Stimulated activated memory B cell treated with anti-CD40 and anti-IgM and Interleukin-4, amounts not matched to agents 10 μg/mL and 1 μg/mL and 100 μg/mL, for 72 hours (primary cell): ENCODE results near the gene DNAH9.

Experiments used
- ATAC-seq: fragments of 150-1000 bp; cut with Tn5 transposase; 2 replicates; pipeline ENCODE4 v1.10.0; 2021
- H3K27ac Mint-ChIP-seq: one replicate; pipeline ENCODE4 v1.8.0; 2022; ENCODE audit warnings: mild to moderate bottlenecking, mixed read lengths
- H3K27me3 Mint-ChIP-seq: one replicate; pipeline ENCODE4 v1.8.0; 2022; ENCODE audit warnings: mixed read lengths
- H3K36me3 Mint-ChIP-seq: one replicate; pipeline ENCODE4 v1.8.0; 2022; ENCODE audit warnings: mixed read lengths
- H3K4me1 Mint-ChIP-seq: one replicate; pipeline ENCODE4 v1.8.0; 2022; ENCODE audit warnings: mixed read lengths
- H3K4me3 Mint-ChIP-seq: one replicate; pipeline ENCODE4 v1.8.0; 2022; ENCODE audit warnings: mild to moderate bottlenecking, moderate library complexity, mixed read lengths
- H3K9me3 Mint-ChIP-seq: one replicate; pipeline ENCODE4 v1.8.0; 2022; ENCODE audit warnings: mixed read lengths

DNAH9 gene

GRCh38 chr17:11693284-11693683 is 95.0 kb downstream of the DNAH9 start:
- H3K27me3 Mint-ChIP-seq: no peaks in the 10 kb centered on the region
- H3K4me3 Mint-ChIP-seq: no peak overlapping the region
- H3K27ac Mint-ChIP-seq: no peak overlapping the region
- no peaks in the 10 kb centered on the region for H3K4me1 Mint-ChIP-seq
- H3K9me3 Mint-ChIP-seq: peaks cover 3% of the 10 kb centered on the region
- ATAC-seq: no peak
- no peaks in the 10 kb centered on the region for H3K36me3 Mint-ChIP-seq

GRCh38 chr17:11700668-11701067 is 102.4 kb downstream of the DNAH9 start:
- H3K27me3 Mint-ChIP-seq: no peaks in the 10 kb centered on the region
- ATAC-seq: no peak
- no peaks in the 10 kb centered on the region for H3K36me3 Mint-ChIP-seq
- no peak overlapping the region for H3K4me3 Mint-ChIP-seq
- H3K27ac Mint-ChIP-seq: no peak overlapping the region
- H3K9me3 Mint-ChIP-seq: peaks cover 13% of the 10 kb centered on the region
- no peaks in the 10 kb centered on the region for H3K4me1 Mint-ChIP-seq

GRCh38 chr17:11701911-11702310 is 103.6 kb downstream of the DNAH9 start:
- H3K27ac Mint-ChIP-seq: no peak overlapping the region
- ATAC-seq: no peak

GRCh38 chr17:11704041-11704440 is 105.8 kb downstream of the DNAH9 start:
- H3K36me3 Mint-ChIP-seq: no peaks in the 10 kb centered on the region
- no peak overlapping the region for H3K27ac Mint-ChIP-seq
- H3K4me3 Mint-ChIP-seq: no peak overlapping the region
- H3K9me3 Mint-ChIP-seq: peaks cover 10% of the 10 kb centered on the region
- ATAC-seq: no peak
- no peaks in the 10 kb centered on the region for H3K4me1 Mint-ChIP-seq
- no peaks in the 10 kb centered on the region for H3K27me3 Mint-ChIP-seq

More at GRCh38 chr17:11701911-11702310, 103.6 kb downstream of the DNAH9 start:
- no peaks in the 10 kb centered on the region for H3K36me3 Mint-ChIP-seq
- H3K9me3 Mint-ChIP-seq: peaks cover 13% of the 10 kb centered on the region
- H3K4me1 Mint-ChIP-seq: no peaks in the 10 kb centered on the region
- no peaks in the 10 kb centered on the region for H3K27me3 Mint-ChIP-seq
- no peak overlapping the region for H3K4me3 Mint-ChIP-seq

GRCh38 chr17:11705111-11705510 is 106.8 kb downstream of the DNAH9 start:
- peaks cover 6% of the 10 kb centered on the region for H3K9me3 Mint-ChIP-seq
- ATAC-seq: no peak
- H3K4me1 Mint-ChIP-seq: no peaks in the 10 kb centered on the region
- H3K36me3 Mint-ChIP-seq: no peaks in the 10 kb centered on the region
- no peak overlapping the region for H3K4me3 Mint-ChIP-seq
- no peaks in the 10 kb centered on the region for H3K27me3 Mint-ChIP-seq
- no peak overlapping the region for H3K27ac Mint-ChIP-seq

GRCh38 chr17:11707586-11707985 is 109.3 kb downstream of the DNAH9 start:
- no peaks in the 10 kb centered on the region for H3K4me1 Mint-ChIP-seq
- no peaks in the 10 kb centered on the region for H3K9me3 Mint-ChIP-seq
- ATAC-seq: no peak
- no peaks in the 10 kb centered on the region for H3K27me3 Mint-ChIP-seq
- H3K27ac Mint-ChIP-seq: no peak overlapping the region
- H3K4me3 Mint-ChIP-seq: no peak overlapping the region
- no peaks in the 10 kb centered on the region for H3K36me3 Mint-ChIP-seq

- H3K4me3 Mint-ChIP-seq: no peak overlapping the region
- H3K27ac Mint-ChIP-seq: no peak overlapping the region
- no peaks in the 10 kb centered on the region for H3K27me3 Mint-ChIP-seq
- H3K36me3 Mint-ChIP-seq: no peaks in the 10 kb centered on the region
- no peak for ATAC-seq
- no peaks in the 10 kb centered on the region for H3K9me3 Mint-ChIP-seq
- H3K4me1 Mint-ChIP-seq: no peaks in the 10 kb centered on the region
Observed at GRCh38 chr17:11712456-11712855, 114.2 kb downstream of the DNAH9 start.

- H3K4me1 Mint-ChIP-seq: no peaks in the 10 kb centered on the region
- peaks cover 6% of the 10 kb centered on the region for H3K9me3 Mint-ChIP-seq
- no peak overlapping the region for H3K4me3 Mint-ChIP-seq
- no peaks in the 10 kb centered on the region for H3K36me3 Mint-ChIP-seq
- H3K27me3 Mint-ChIP-seq: no peaks in the 10 kb centered on the region
- H3K27ac Mint-ChIP-seq: no peak overlapping the region
- no peak for ATAC-seq
Observed at GRCh38 chr17:11719203-11719602, 120.9 kb downstream of the DNAH9 start.

- H3K27ac Mint-ChIP-seq: no peak overlapping the region
- no peak overlapping the region for H3K4me3 Mint-ChIP-seq
- ATAC-seq: no peak
- no peaks in the 10 kb centered on the region for H3K27me3 Mint-ChIP-seq
- H3K36me3 Mint-ChIP-seq: no peaks in the 10 kb centered on the region
- H3K9me3 Mint-ChIP-seq: peaks cover 6% of the 10 kb centered on the region
- no peaks in the 10 kb centered on the region for H3K4me1 Mint-ChIP-seq
Observed at GRCh38 chr17:11719856-11720255, 121.6 kb downstream of the DNAH9 start.

GRCh38 chr17:11720816-11721215 is 122.5 kb downstream of the DNAH9 start:
- no peaks in the 10 kb centered on the region for H3K4me1 Mint-ChIP-seq
- peaks cover 6% of the 10 kb centered on the region for H3K9me3 Mint-ChIP-seq
- ATAC-seq: no peak
- H3K27me3 Mint-ChIP-seq: no peaks in the 10 kb centered on the region
- H3K27ac Mint-ChIP-seq: no peak overlapping the region
- no peaks in the 10 kb centered on the region for H3K36me3 Mint-ChIP-seq
- no peak overlapping the region for H3K4me3 Mint-ChIP-seq

GRCh38 chr17:11730747-11731146 is 132.5 kb downstream of the DNAH9 start:
- no peaks in the 10 kb centered on the region for H3K4me1 Mint-ChIP-seq
- H3K4me3 Mint-ChIP-seq: no peak overlapping the region
- ATAC-seq: no peak
- no peak overlapping the region for H3K27ac Mint-ChIP-seq
- no peaks in the 10 kb centered on the region for H3K27me3 Mint-ChIP-seq
- peaks cover 3% of the 10 kb centered on the region for H3K9me3 Mint-ChIP-seq
- no peaks in the 10 kb centered on the region for H3K36me3 Mint-ChIP-seq

GRCh38 chr17:11736613-11737312 is 138.5 kb downstream of the DNAH9 start:
- no peaks in the 10 kb centered on the region for H3K36me3 Mint-ChIP-seq
- no peak for ATAC-seq

GRCh38 chr17:11737313-11737679 is 139.0 kb downstream of the DNAH9 start:
- H3K27ac Mint-ChIP-seq: no peak overlapping the region
- no peaks in the 10 kb centered on the region for H3K4me1 Mint-ChIP-seq
- no peaks in the 10 kb centered on the region for H3K36me3 Mint-ChIP-seq
- H3K4me3 Mint-ChIP-seq: no peak overlapping the region
- no peaks in the 10 kb centered on the region for H3K27me3 Mint-ChIP-seq
- no peak for ATAC-seq
- H3K9me3 Mint-ChIP-seq: no peaks in the 10 kb centered on the region

More at GRCh38 chr17:11736613-11737312, 138.5 kb downstream of the DNAH9 start:
- H3K9me3 Mint-ChIP-seq: no peaks in the 10 kb centered on the region
- H3K4me1 Mint-ChIP-seq: no peaks in the 10 kb centered on the region
- H3K4me3 Mint-ChIP-seq: no peak overlapping the region
- no peak overlapping the region for H3K27ac Mint-ChIP-seq
- no peaks in the 10 kb centered on the region for H3K27me3 Mint-ChIP-seq

- no peak overlapping the region for H3K27ac Mint-ChIP-seq
- no peaks in the 10 kb centered on the region for H3K9me3 Mint-ChIP-seq
- H3K4me1 Mint-ChIP-seq: no peaks in the 10 kb centered on the region
- no peak for ATAC-seq
- no peaks in the 10 kb centered on the region for H3K27me3 Mint-ChIP-seq
- H3K36me3 Mint-ChIP-seq: no peaks in the 10 kb centered on the region
- H3K4me3 Mint-ChIP-seq: no peak overlapping the region
Observed at GRCh38 chr17:11738151-11738550, 139.9 kb downstream of the DNAH9 start.

- no peaks in the 10 kb centered on the region for H3K4me1 Mint-ChIP-seq
- H3K9me3 Mint-ChIP-seq: peaks cover 1% of the 10 kb centered on the region
- H3K27me3 Mint-ChIP-seq: no peaks in the 10 kb centered on the region
- H3K36me3 Mint-ChIP-seq: no peaks in the 10 kb centered on the region
- H3K4me3 Mint-ChIP-seq: no peak overlapping the region
- no peak for ATAC-seq
- H3K27ac Mint-ChIP-seq: no peak overlapping the region
Observed at GRCh38 chr17:11739351-11739750, 141.1 kb downstream of the DNAH9 start.

- Mint-ChIP-seq H3K9me3 (peaks cover 4% of the 10 kb centered on the region), H3K27ac (no peak overlapping the region), H3K4me3 (no peak overlapping the region), H3K27me3 (no peaks in the 10 kb centered on the region), H3K4me1 (no peaks in the 10 kb centered on the region), H3K36me3 (no peaks in the 10 kb centered on the region)
- no peak for ATAC-seq
Observed at GRCh38 chr17:11739848-11740247, 141.6 kb downstream of the DNAH9 start.
